GM15510 (cell line): ENCODE measurements around the gene BRI3BP.

ENCODE experiments used
- POLR2A ChIP-seq: IDR thresholded peaks from 3 replicates; pipeline ENCODE4 v1.6.1; 2011; ENCODE audit warnings: borderline replicate concordance; ENCODE audit not compliant: insufficient read length; ENCODE audit errors: extremely low read depth

BRI3BP gene

GRCh38 chr12:124998705-124999104 lies 5.3 kb downstream of the BRI3BP start:
- TF ChIP-seq POLR2A, result no peak

DNA sequence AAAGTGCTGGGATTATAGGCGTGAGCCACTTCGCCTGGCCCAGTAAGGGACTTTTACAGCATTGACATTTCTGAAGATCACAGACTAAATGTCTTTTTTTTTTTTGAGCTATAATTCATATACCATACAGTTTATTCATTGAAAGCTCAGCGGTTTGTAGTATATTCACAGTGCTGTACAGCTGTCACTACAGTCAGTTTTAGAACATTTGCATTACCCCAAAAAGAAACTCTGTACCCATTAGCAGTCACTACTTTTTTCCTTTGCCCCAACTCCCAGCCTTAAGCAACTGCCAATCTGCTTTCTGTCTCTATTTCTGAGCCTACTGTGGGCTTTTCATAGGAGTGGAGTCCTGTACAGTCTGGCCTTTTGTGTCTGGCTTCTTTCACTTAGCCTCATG lies 8.2 kb downstream of the BRI3BP start:
- TF ChIP-seq POLR2A, result no peak

DNA sequence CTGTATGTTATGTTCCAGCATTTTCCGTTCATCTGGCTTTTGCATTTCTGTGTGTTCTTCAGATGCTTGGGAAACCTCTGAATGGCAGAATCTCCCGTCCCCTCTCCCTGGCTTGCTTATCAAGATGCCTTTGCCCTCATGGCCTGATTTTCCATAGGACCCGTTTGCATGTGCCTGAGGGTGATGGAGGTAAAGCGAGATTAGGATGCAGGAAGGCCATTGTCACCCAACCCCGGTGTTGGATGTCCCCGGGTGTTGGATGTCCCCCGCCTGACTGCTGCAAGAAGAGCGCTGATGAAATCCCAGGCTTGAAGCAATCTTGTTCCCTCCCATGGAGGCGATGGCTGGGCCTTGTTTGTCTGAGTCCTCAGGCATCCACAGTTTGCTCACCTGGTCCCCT lies 9.6 kb downstream of the BRI3BP start:
- no peak for TF ChIP-seq POLR2A

- TF ChIP-seq POLR2A, result no peak
Observed at GRCh38 chr12:125004621-125005020, 11.2 kb downstream of the BRI3BP start.

DNA sequence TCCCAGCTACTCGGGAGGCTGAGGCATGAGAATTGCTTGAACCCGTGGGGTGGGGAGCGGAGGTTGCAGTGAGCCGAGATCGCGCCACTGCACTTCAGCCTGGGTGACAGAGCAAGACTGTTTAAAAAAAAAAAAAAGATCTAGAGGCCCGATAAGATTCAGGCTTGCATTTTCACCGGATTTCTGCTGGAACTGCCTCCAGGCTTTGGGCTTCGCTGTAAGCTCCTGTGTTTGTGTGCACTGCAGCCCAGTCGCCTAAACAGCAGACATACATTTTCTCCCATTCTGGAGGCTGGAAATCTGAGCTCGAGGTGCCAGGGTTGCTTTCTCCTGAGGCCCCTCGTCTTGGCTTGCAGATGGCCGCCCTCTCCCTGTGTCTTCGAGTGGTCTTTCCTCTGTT lies 12.2 kb downstream of the BRI3BP start:
- no peak for TF ChIP-seq POLR2A

DNA sequence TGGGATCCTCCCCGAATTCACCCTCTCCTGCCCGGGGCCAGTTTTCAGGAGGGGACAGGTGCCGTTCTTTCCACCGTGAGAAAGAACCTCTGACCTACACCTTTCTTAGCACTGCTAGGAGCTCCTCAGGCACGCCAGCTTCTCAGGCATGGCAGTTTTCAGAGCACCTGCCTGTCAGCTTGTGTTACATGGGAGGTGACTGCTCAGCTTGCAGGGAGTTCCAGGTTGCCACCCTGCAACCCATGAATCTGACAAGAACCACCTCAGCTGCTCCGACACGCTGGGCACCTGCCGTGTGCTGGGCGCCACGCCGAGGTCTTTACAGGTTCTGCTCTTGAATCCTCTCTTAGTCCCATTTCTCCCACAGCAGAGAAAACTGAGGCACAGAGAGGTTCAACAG lies 12.9 kb downstream of the BRI3BP start:
- TF ChIP-seq POLR2A, result no peak

DNA sequence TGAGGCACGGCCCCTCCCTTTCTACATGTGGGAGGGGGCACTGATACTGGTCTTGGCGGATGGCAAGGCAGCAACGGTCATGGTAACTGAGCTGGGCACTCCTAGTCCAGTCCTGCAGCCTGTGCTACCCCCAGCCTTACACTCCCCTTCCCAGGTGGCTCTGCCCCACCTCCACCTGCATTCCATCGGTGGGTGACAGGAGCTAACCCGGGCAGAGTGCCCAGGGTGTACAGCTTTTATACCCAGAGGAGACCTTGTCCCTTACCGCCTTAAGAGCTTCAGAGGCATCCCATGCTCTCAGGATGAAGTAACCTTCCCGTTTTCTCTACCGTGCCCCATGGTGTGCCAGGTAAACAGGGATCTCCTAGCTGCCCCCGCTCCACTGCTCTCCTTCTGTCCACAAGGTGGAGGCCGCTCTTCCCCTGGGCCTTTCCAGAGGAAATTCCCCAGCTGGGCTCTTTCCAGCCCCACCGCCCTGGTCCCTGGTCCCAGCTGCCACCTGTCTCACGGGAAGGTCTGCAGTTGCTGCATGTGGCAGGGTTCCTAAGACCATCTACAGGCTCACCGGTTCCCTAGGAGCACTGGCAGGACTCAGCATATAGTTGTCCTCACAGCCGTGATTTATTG lies 20.5 kb downstream of the BRI3BP start:
- TF ChIP-seq POLR2A, result no peak

DNA sequence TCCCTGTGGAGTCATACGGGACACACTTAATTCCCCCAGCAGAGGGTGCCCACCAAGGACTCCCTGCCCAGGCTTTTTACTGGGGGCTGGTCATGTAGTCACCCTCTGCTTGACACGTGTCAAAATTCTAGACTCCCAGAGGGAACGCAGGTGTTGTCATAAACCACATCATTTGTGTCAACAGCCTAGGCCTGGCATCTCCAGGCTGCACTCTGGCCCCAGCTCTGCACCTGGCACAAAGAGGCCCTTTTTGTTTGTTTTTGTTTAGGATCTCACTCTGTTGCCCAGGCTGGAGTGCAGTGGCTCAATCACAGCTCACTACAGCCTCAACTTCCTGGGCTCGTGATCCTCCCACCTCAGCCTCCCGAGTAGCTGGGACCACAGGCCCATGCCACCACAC lies 21.1 kb downstream of the BRI3BP start:
- TF ChIP-seq POLR2A, result no peak

DNA sequence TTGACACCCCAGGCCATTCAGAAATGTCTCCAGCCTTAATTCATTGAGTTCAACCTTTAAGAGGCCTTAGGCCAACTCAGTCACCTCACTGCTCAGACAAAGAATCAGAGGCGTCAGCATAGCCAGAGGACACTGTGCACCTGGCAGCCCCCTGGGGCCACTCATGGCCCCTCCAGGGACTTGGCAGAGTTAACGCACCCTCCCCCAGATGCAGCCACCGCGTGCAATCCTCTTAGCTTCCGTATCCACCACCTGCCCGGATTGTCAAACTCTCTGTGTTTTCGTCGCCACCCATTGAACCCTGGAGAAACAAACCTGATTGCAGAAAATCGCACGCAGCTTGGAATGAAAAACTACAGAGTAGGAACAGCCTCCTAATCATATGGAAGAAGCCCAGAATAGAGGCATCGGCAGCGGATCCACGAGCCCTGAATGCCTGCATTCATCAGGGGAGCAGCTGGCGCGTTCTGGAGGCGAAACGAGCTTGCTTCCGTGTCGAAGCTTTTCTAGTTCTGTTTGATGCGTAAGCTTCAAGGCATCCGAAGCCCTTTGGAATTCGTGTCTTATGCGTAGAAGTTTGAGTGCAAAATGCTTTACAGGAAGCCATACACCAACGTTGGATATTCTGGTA lies 22.4 kb downstream of the BRI3BP start:
- TF ChIP-seq POLR2A, result no peak

DNA sequence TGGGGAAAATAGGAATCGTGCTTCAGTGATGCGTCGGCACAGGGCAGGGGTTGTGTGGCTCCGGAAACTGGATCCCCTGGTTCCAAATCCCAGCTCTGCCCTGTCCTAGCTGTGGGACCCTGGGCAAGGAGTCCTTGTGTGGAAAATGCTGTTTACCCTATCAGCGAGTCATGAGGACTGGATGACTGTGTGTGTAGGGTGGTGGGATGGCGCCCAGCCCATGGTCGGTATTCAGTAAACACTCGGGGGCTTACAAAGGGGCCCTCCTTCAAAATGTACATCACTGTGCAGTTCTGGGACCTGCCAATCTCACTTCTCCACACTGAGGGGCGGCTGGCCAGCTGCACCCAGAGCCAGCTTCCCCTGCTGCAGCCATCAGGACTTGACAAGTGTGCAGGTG lies 24.4 kb downstream of the BRI3BP start:
- no peak for TF ChIP-seq POLR2A

DNA sequence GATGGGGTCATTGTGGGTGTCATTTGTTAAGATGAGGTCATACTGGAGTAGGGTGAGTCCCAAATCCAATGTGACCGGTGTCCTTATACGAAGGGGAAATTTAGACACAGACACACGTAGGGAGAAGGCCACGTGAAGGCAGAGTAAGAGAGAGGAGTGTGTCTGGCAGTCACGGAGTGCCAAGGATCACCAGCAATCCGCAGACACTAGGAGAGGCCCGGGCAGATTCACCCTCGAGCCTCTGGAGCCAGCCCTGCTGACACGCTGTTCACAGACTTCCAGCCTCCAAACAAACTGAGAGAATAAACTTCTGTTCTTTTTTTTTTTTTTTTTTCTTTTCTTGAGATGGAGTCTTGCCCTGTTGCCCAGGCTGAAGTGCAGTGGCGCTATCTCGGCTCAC lies 24.9 kb downstream of the BRI3BP start:
- no peak for TF ChIP-seq POLR2A

- TF ChIP-seq POLR2A, result no peak
Observed at GRCh38 chr12:125021096-125021495, 27.7 kb downstream of the BRI3BP start.

- TF ChIP-seq POLR2A, result no peak
Observed at GRCh38 chr12:125021771-125022170, 28.3 kb downstream of the BRI3BP start.

DNA sequence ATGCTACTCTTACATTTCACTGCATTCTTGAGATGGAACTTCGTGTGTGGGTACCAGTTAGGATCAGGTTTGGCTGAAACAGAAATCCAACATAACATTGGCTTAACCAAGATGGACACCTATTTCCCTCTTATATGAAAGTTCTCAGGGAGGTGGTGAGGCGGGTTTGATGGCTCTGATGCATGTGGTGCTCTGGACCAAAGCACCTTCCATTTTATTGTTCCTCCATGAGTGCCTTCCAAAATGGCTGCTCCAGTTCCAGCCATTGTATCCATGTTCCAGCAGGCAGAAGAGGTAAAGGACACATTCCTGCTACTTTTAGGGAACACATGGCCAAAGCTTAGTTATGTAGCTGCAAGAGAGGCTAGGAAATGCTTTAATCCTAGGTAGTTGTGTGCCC lies 29.6 kb downstream of the BRI3BP start:
- no peak for TF ChIP-seq POLR2A

- no peak for TF ChIP-seq POLR2A
Observed at GRCh38 chr12:125024949-125025563, 31.6 kb downstream of the BRI3BP start.

GRCh38 chr12:125025606-125026235 lies 32.3 kb downstream of the BRI3BP start:
- no peak for TF ChIP-seq POLR2A
